ENCODE data around the gene PAOX.
A peak's percentile ranks its signal among the peaks of the same experiment; 100 is the strongest.

PAOX gene

GRCh38 chr10:133379152-133379800 lies at the start of gene PAOX:
Gene PAOX, plus strand, starts transcription at chr10:133379262. Its CDS starts 55 bp downstream, at chr10:133379317.
- DNase-seq: peak; percentile 14

GRCh38 chr10:133329491-133330202 lies 49.4 kb upstream of the PAOX start:
- peak; percentile 82 for DNase-seq

GRCh38 chr10:133332936-133333699 lies 45.9 kb upstream of the PAOX start:
- no peak for DNase-seq

- no peak for DNase-seq
Observed at GRCh38 chr10:133334503-133335245, 44.4 kb upstream of the PAOX start.

- peak; percentile 59 for DNase-seq
Observed at GRCh38 chr10:133335246-133336117, 43.6 kb upstream of the PAOX start.

GRCh38 chr10:133336118-133336576 lies 42.9 kb upstream of the PAOX start:
- DNase-seq: no peak

GRCh38 chr10:133336577-133337369 lies 42.3 kb upstream of the PAOX start, which contains the start of gene CALY:
Gene CALY, minus strand, starts transcription at chr10:133336896. Its CDS starts 7,907 bp downstream, at chr10:133328989.
- no peak for DNase-seq

GRCh38 chr10:133337370-133337725 lies 41.7 kb upstream of the PAOX start:
- no peak for DNase-seq

- DNase-seq: no peak
Observed at GRCh38 chr10:133338080-133339071, 40.7 kb upstream of the PAOX start.

GRCh38 chr10:133339708-133340380 lies 39.2 kb upstream of the PAOX start:
- DNase-seq: no peak

GRCh38 chr10:133341983-133342382 lies 37.1 kb upstream of the PAOX start:
- no peak for DNase-seq

GRCh38 chr10:133342942-133343341 lies 36.1 kb upstream of the PAOX start:
- no peak for DNase-seq

GRCh38 chr10:133343558-133343957 lies 35.5 kb upstream of the PAOX start:
- DNase-seq: no peak

- DNase-seq: no peak
Observed at GRCh38 chr10:133344236-133344635, 34.8 kb upstream of the PAOX start.

- DNase-seq: no peak
Observed at GRCh38 chr10:133346413-133346812, 32.6 kb upstream of the PAOX start.

- DNase-seq: no peak
Observed at GRCh38 chr10:133347710-133348517, 31.1 kb upstream of the PAOX start.

- DNase-seq: no peak
Observed at GRCh38 chr10:133349160-133349568, 29.9 kb upstream of the PAOX start.

GRCh38 chr10:133349577-133350011 lies 29.5 kb upstream of the PAOX start:
- no peak for DNase-seq

Data from hematopoietic multipotent progenitor cell treated with erythropoietin and hydrocortisone succinate and interleukin-3 and kit ligand, for 8 days (in vitro differentiated cells).